Prostate gland (tissue), 2 donors: ENCODE measurements around the gene PHLDA2.

Experiments
- CTCF ChIP-seq, 4 experiments: fragments of 200-600 bp in 2 of 4; fragments of 450-650 bp in 2 of 4; sonication (generic) in 2 of 4; IDR thresholded peaks; 1 replicate in 3 of 4; 2 replicates in 1 of 4; pipeline ENCODE4 v1.5.1; 2016 to 2019; ENCODE audit warnings: antibody characterized with exemption in 4 of 4, mild to moderate bottlenecking in 2 of 4, moderate library complexity in 2 of 4
- POLR2A ChIP-seq: fragments of 450-650 bp; IDR thresholded peaks from one replicate; pipeline ENCODE4 v1.6.1; 2016; ENCODE audit warnings: antibody characterized with exemption, mild to moderate bottlenecking

DNA sequence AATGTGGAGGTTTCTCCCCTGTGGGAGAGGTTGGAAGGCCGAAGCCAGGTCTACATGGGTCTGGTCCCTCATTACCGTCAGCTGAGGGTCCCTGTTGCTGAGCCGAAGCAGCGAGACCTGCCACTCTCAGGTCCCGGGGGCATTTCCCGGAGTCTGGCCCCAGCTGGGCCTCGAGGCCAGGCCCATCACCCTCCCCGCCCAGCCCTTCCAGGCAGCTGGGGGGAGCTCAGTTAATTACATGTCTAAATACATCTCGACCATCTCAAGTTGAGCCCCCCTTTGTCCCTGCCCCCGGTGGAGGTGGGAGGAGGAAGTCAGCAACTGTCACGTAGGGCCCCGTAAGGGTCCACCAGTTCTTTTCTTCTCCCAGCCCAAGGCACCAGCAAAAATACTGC lies 47.2 kb downstream of the PHLDA2 start:
- TF ChIP-seq CTCF (IDR thresholded peaks at IDR 0.05) (no peak), POLR2A (no peak)
